Suprapubic skin (tissue), 4 donors: ENCODE data around the gene KCNG3.

Experiments
- POLR2A ChIP-seq, 2 donors: fragments of 450-650 bp; IDR thresholded peaks; one replicate each; pipeline ENCODE4 v1.6.1; 2017; ENCODE audit warnings: antibody characterized with exemption in 2 of 2, mild to moderate bottlenecking in 2 of 2, moderate library complexity in 2 of 2
- POLR2AphosphoS5 ChIP-seq, 3 donors: sonication (generic); formaldehyde crosslinking; IDR thresholded peaks; one replicate each; pipeline ENCODE4 v1.6.1; 2017; ENCODE audit warnings: antibody characterized with exemption in 3 of 3
- TF ChIP-seq, protein P1 (sequence below), 2 donors: fragments of 200-600 bp in 1 of 2; fragments of 450-650 bp in 1 of 2; sonication (generic) in 1 of 2; IDR thresholded peaks; one replicate each; pipeline ENCODE4 v1.5.1; 2016 to 2019; ENCODE audit warnings: antibody characterized with exemption in 2 of 2, mild to moderate bottlenecking in 1 of 2, moderate library complexity in 1 of 2

- TF ChIP-seq, protein P1, sequence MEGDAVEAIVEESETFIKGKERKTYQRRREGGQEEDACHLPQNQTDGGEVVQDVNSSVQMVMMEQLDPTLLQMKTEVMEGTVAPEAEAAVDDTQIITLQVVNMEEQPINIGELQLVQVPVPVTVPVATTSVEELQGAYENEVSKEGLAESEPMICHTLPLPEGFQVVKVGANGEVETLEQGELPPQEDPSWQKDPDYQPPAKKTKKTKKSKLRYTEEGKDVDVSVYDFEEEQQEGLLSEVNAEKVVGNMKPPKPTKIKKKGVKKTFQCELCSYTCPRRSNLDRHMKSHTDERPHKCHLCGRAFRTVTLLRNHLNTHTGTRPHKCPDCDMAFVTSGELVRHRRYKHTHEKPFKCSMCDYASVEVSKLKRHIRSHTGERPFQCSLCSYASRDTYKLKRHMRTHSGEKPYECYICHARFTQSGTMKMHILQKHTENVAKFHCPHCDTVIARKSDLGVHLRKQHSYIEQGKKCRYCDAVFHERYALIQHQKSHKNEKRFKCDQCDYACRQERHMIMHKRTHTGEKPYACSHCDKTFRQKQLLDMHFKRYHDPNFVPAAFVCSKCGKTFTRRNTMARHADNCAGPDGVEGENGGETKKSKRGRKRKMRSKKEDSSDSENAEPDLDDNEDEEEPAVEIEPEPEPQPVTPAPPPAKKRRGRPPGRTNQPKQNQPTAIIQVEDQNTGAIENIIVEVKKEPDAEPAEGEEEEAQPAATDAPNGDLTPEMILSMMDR (IDR thresholded peaks at IDR 0.05) = no peak
- TF ChIP-seq POLR2AphosphoS5 (IDR thresholded peaks at IDR 0.05) = no peak
- TF ChIP-seq POLR2A (IDR thresholded peaks at IDR 0.05) = no peak
Observed at GRCh38 chr2:42450136-42450535, 43.6 kb downstream of the KCNG3 start.
